K562 (cell line): ENCODE results near the gene FCGBP. TPM values are rescaled to one million over a fixed set of nuclear protein-coding genes. Genes with fewer than 3 reads are reported as not detected.
"Not testable (repeated sequence)": the region's sequence is repeated elsewhere in the genome, so short reads cannot be mapped to it uniquely, and the experiment has no call there.

ENCODE experiments used
- ATAC-seq: fragments of 200-7000 bp; cut with Tn5 transposase; 3 replicates; pipeline ENCODE4 v1.9.1; 2020; ENCODE audit warnings: moderate library complexity
- BruUV-seq: library from RNA; stranded (reverse); fragments of 400-500 nt; replicated peaks from 2 replicates; lab custom pipeline; 2021; lab: Mats Ljungman, UMichigan
- CTCF ChIA-PET: fragments of 300-600 bp; formaldehyde crosslinking; extraction: SDS; loops from one replicate; lab custom pipeline; 2021; ENCODE audit warnings: low intra/inter-chr PET ratio; lab: Yijun Ruan, JAX
- POLR2A ChIA-PET: fragments of 300-600, 350-650 bp; sonication (Branson Sonifier 250); formaldehyde crosslinking; extraction: SDS; loops from one replicate; lab custom pipeline; 2021; ENCODE audit warnings: antibody characterized with exemption, inconsistent platforms; lab: Yijun Ruan, JAX
- DNase-seq, 4 experiments: peaks; one replicate each; pipeline versions ENCODE4 v3.0.0 to v3.0.0-alpha.2; 2011 to 2018; ENCODE audit warnings: low spot score in 3 of 4, mixed read lengths in 3 of 4; ENCODE audit errors: extremely low read depth in 1 of 4
- FAIRE-seq: peaks from 2 replicates; lab custom pipeline; 2011; peaks lifted over from hg19 to GRCh38; lab: Jason Lieb, UNC
- H2AFZ ChIP-seq: 2 replicates; pipeline ENCODE4 v1.6.0; 2011; ENCODE audit warnings: low read depth, low read length, control low read depth, inconsistent platforms
- H3K27ac ChIP-seq: fragments of 200-600 bp; 3 replicates; pipeline ENCODE4 v1.8.0; 2011; ENCODE audit warnings: low read depth, mild to moderate bottlenecking, control low read depth, inconsistent platforms, low read length, moderate library complexity, mixed read lengths; ENCODE audit errors: extremely low read depth
- H3K27me3 ChIP-seq, 2 experiments: fragments of 300-600 bp in 1 of 2; 2 replicates in 1 of 2; 3 replicates in 1 of 2; pipeline versions ENCODE4 v1.6.0 to v1.8.0; 2011; ENCODE audit warnings: inconsistent platforms in 2 of 2, low read length in 2 of 2, mild to moderate bottlenecking in 1 of 2, mixed read lengths in 1 of 2, moderate library complexity in 1 of 2; ENCODE audit not compliant: control insufficient read depth in 2 of 2, insufficient read depth in 2 of 2
- H3K36me3 ChIP-seq: fragments of 300-600 bp; 3 replicates; pipeline ENCODE4 v1.8.0; 2011; ENCODE audit warnings: mild to moderate bottlenecking, low read length, inconsistent platforms; ENCODE audit not compliant: control insufficient read depth, insufficient read depth
- H3K4me1 ChIP-seq, 2 experiments: fragments of 200-600 bp in 1 of 2; replicated peaks in 1 of 2; 2 replicates in 1 of 2; 3 replicates in 1 of 2; pipeline versions ENCODE4 v1.5.1 to v1.8.0; 2011; ENCODE audit warnings: inconsistent platforms in 2 of 2, low read length in 2 of 2, mild to moderate bottlenecking in 1 of 2, mixed read lengths in 1 of 2, moderate library complexity in 1 of 2; ENCODE audit not compliant: control insufficient read depth in 2 of 2, insufficient read depth in 2 of 2
- H3K4me2 ChIP-seq: 2 replicates; pipeline ENCODE4 v1.6.1; 2011; ENCODE audit warnings: low read length, control low read depth, inconsistent platforms, mixed read lengths; ENCODE audit not compliant: insufficient read depth
- H3K4me3 ChIP-seq: fragments of 200-600 bp; sonication (generic), shearing (Covaris generic); 2 replicates; pipeline ENCODE4 v1.5.1; 2016; ENCODE audit warnings: control low read depth, inconsistent platforms
- H3K79me2 ChIP-seq: fragments of 200-600 bp; 3 replicates; pipeline ENCODE4 v1.8.0; 2011; ENCODE audit warnings: low read length, inconsistent platforms; ENCODE audit not compliant: control insufficient read depth, insufficient read depth
- H3K9ac ChIP-seq, 2 experiments: 2 replicates each; pipeline versions ENCODE4 v1.6.0 to v1.6.1; 2011; ENCODE audit warnings: low read depth in 2 of 2, low read length in 2 of 2, control low read depth in 1 of 2, inconsistent platforms in 1 of 2, mild to moderate bottlenecking in 1 of 2, mixed read lengths in 1 of 2; ENCODE audit not compliant: insufficient read depth in 1 of 2
- H3K9me1 ChIP-seq: one replicate; pipeline ENCODE4 v1.6.0; 2011; ENCODE audit warnings: inconsistent platforms, mild to moderate bottlenecking, low read length, moderate library complexity; ENCODE audit not compliant: control insufficient read depth, insufficient read depth
- H3K9me3 ChIP-seq: replicated peaks from 2 replicates; pipeline ENCODE4 v1.5.1; 2011; ENCODE audit warnings: low read depth, low read length, inconsistent platforms; ENCODE audit not compliant: control insufficient read depth, insufficient read depth
- H4K20me1 ChIP-seq: replicated peaks from 2 replicates; pipeline ENCODE4 v1.6.1; 2011; ENCODE audit warnings: low read length, inconsistent platforms, mixed read lengths; ENCODE audit not compliant: control insufficient read depth, insufficient read depth
- ARNT ChIP-seq, 2 experiments: fragments of 450-650 bp; IDR thresholded peaks; 2 replicates each; pipeline ENCODE4 v1.6.1; 2016; ENCODE audit warnings: mild to moderate bottlenecking in 1 of 2
- KAT2B ChIP-seq: IDR thresholded peaks from one replicate; pipeline ENCODE4 v1.6.1; 2012; ENCODE audit warnings: low read depth, mild to moderate bottlenecking, control low read depth, inconsistent platforms, low read length, moderate library complexity
- MTA1 ChIP-seq: fragments of 450-650 bp; IDR thresholded peaks from 2 replicates; pipeline ENCODE4 v1.6.1; 2017; ENCODE audit warnings: borderline replicate concordance
- POLR2G ChIP-seq: fragments of 200-400 bp; formaldehyde crosslinking; IDR thresholded peaks from 2 replicates; pipeline ENCODE4 v1.6.1; 2017; ENCODE audit warnings: low read depth, mild to moderate bottlenecking, antibody characterized with exemption, low read length, moderate library complexity
- TRIM28 ChIP-seq: fragments of 450-650 bp; IDR thresholded peaks from 2 replicates; pipeline ENCODE4 v1.6.1; 2017
- XRCC3 ChIP-seq: fragments of 450-650 bp; IDR thresholded peaks from 2 replicates; pipeline ENCODE4 v1.6.1; 2017; ENCODE audit warnings: mild to moderate bottlenecking, moderate library complexity
- ZBED1 ChIP-seq: IDR thresholded peaks from 2 replicates; pipeline ENCODE4 v1.6.1; 2014
- ZKSCAN1 ChIP-seq: fragments of 150-350 bp; IDR thresholded peaks from 2 replicates; pipeline ENCODE4 v1.6.1; 2016; ENCODE audit warnings: low read depth, low read length
- ZNF23 ChIP-seq: fragments of 250-450 bp; sonication (Bioruptor Pico); IDR thresholded peaks from 2 replicates; pipeline ENCODE4 v1.4.0; 2020; ENCODE audit warnings: mild to moderate bottlenecking
- ZNF444 ChIP-seq: fragments of 250-450 bp; sonication (Bioruptor Pico); IDR thresholded peaks from 2 replicates; pipeline ENCODE4 v1.4.0; 2020; ENCODE audit warnings: mild to moderate bottlenecking, moderate library complexity
- ZNF589 ChIP-seq: fragments of 200-800 bp; sonication (Bioruptor generic); IDR thresholded peaks from 2 replicates; pipeline ENCODE4 v1.6.1; 2016; ENCODE audit warnings: low read depth, missing genetic modification characterization, missing compliant biosample characterization
- WGBS: fragments of 100-300 bp; shearing (Covaris generic); methylation state at CpG from one replicate; pipeline ENCODE4 v1.1.6; 2016; ENCODE audit warnings: low coverage, mixed read lengths; ENCODE audit not compliant: insufficient coverage; ENCODE audit errors: missing lambda C conversion rate; 5-methylcytosine and 5-hydroxymethylcytosine counted together
- in situ Hi-C: fragments of 300-500 bp; cut with MboI; formaldehyde crosslinking; loops from 4 replicates; pipeline ENCODE4 v1.15.0; 2018; ENCODE audit warnings: inconsistent platforms, mixed read lengths
- intact Hi-C: fragments of 100-400 bp; cut with micrococcal nuclease; formaldehyde crosslinking; loops from 2 replicates; pipeline ENCODE4 v1.14.2; 2022
- polyA plus RNA-seq, 8 experiments: library from polyadenylated mRNA; depleted of rRNA in 4 of 8; stranded (reverse) in 5 of 8; unstranded in 3 of 8; fragments of >200 nt; fragmentation: Nextera tagmentation in 2 of 8; fragmentation: Illumina TruSeq in 1 of 8; extraction: Ambion mirVana in 2 of 8; extraction: Trizol in 1 of 8; gene quantifications; 2 replicates each; pipeline versions ENCODE4 v1.2.1 to v1.2.3, GENCODE V29; 2011 to 2014; ENCODE audit warnings: inconsistent platforms in 1 of 8, missing spikeins in 1 of 8
- total RNA-seq, 7 experiments: library from RNA; depleted of rRNA in 6 of 7; stranded (reverse); fragments of >200 nt in 6 of 7; fragmentation: Illumina TruSeq in 2 of 7; extraction: Trizol in 2 of 7; gene quantifications; 2 replicates each; pipeline versions ENCODE4 v1.2.1 to v1.2.3, GENCODE V29; 2011 to 2021; ENCODE audit warnings: low replicate concordance in 1 of 7
- TF ChIP-seq, protein P1 (sequence below): sonication (generic); formaldehyde crosslinking; IDR thresholded peaks from 2 replicates; pipeline ENCODE4 v1.8.1; 2023; ENCODE audit warnings: mild to moderate bottlenecking, missing genetic modification reagents

Gene FCGBP
- total and polyA plus RNA-seq, 9 of the 15 experiments (the other 6 are each of a cell fraction or from before 2014, with no cell fraction given), result 0.01 to 1.5 (median 0.13) TPM; not detected in 4

DNA sequence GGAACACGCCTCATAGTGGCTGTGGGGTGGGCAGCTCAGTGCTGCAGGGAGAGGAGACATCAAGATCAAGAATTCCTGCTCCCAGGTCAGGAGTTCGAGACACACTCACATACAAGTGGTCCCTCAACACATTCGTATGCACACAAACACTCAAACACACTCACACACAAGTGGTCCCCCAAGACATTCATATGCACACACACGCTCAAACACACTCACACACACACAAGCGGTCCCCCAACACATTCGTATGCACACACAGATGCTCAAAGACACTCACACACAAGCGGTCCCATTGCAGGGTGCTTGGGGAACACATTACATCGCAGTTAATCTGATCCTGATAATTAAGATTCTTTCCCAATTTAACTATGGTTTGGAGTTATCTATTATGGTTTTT, 28.2 kb downstream of the FCGBP start:
- DNase-seq (no peak), ATAC-seq (no peak), FAIRE-seq (no peak)
- Histone ChIP-seq H4K20me1 (no peaks in the 10 kb centered on the region), H3K27me3 (peaks cover 6 to 29% of the 10 kb centered on the region in 2 experiments; a peak in 4 of 5 replicates), H2AFZ (no peak overlapping the region), H3K4me2 (no peak overlapping the region), H3K27ac (no peak overlapping the region), H3K9me3 (no peaks in the 10 kb centered on the region), H3K36me3 (no peaks in the 10 kb centered on the region), H3K9ac (no peak overlapping the region), H3K4me3 (no peak overlapping the region), H3K79me2 (no peaks in the 10 kb centered on the region), H3K9me1 (no peaks in the 10 kb centered on the region), H3K4me1 (no peaks in the 10 kb centered on the region)
- 1% methylated on average over 8 of the region's 8 CpGs for WGBS
- in situ Hi-C loops, result no loop called here
- ChIA-PET CTCF (no interaction called here), POLR2A (no interaction called here)
- intact Hi-C loops, result no loop called here
- BruUV-seq, result no TSS peak
- TF ChIP-seq ZBED1, result no peak
- no peak for TF ChIP-seq ARNT (IDR thresholded peaks at IDR 0.05)
- TF ChIP-seq XRCC3, result no peak
- TF ChIP-seq ZKSCAN1, result no peak
- no peak for TF ChIP-seq ZNF444 (CRISPR knock-in tag)
- TF ChIP-seq ZNF23, result no peak
- no peak for TF ChIP-seq MTA1
- no peak for TF ChIP-seq ZNF589
- no peak for TF ChIP-seq POLR2G
- TF ChIP-seq TRIM28, result no peak
- TF ChIP-seq, protein P1, sequence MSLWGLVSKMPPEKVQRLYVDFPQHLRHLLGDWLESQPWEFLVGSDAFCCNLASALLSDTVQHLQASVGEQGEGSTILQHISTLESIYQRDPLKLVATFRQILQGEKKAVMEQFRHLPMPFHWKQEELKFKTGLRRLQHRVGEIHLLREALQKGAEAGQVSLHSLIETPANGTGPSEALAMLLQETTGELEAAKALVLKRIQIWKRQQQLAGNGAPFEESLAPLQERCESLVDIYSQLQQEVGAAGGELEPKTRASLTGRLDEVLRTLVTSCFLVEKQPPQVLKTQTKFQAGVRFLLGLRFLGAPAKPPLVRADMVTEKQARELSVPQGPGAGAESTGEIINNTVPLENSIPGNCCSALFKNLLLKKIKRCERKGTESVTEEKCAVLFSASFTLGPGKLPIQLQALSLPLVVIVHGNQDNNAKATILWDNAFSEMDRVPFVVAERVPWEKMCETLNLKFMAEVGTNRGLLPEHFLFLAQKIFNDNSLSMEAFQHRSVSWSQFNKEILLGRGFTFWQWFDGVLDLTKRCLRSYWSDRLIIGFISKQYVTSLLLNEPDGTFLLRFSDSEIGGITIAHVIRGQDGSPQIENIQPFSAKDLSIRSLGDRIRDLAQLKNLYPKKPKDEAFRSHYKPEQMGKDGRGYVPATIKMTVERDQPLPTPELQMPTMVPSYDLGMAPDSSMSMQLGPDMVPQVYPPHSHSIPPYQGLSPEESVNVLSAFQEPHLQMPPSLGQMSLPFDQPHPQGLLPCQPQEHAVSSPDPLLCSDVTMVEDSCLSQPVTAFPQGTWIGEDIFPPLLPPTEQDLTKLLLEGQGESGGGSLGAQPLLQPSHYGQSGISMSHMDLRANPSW (CRISPR knock-in tag), result no peak
- no peak for TF ChIP-seq KAT2B

GRCh38 chr19:39903486-39904091, 30.8 kb downstream of the FCGBP start:
- 0% methylated on average over 3 of the region's 8 CpGs for WGBS
- H3K36me3 ChIP-seq, FAIRE-seq, H3K27ac ChIP-seq, DNase-seq, H3K79me2 ChIP-seq, H3K9me1 ChIP-seq, CTCF ChIA-PET, H3K4me2 ChIP-seq, H3K4me1 ChIP-seq, POLR2A ChIA-PET, BruUV-seq, ATAC-seq, in situ Hi-C loops, intact Hi-C loops, H2AFZ ChIP-seq, H3K4me3 ChIP-seq, H3K9ac ChIP-seq, H3K9me3 ChIP-seq, H4K20me1 ChIP-seq: not testable (repeated sequence)
- peaks cover 6 to 17% of the 10 kb centered on the region in 2 experiments; a peak in 4 of 5 replicates for H3K27me3 ChIP-seq
